AG04450 (cell line): ENCODE results near the gene CDC6. TPM values are rescaled to one million over a fixed set of nuclear protein-coding genes. Genes with fewer than 3 reads are reported as not detected.

Source experiments
- CTCF ChIA-PET: fragments of 300-600, 350-600 bp; formaldehyde crosslinking; extraction: SDS; loops from one replicate; lab custom pipeline; 2022; ENCODE audit warnings: antibody characterized with exemption, inconsistent platforms; lab: Charles Lee
- POLR2A ChIA-PET: fragments of 350-600 bp; formaldehyde crosslinking; extraction: SDS; loops from one replicate; lab custom pipeline; 2021; ENCODE audit warnings: antibody characterized with exemption, inconsistent platforms; lab: Yijun Ruan, JAX
- DNase-seq: peaks from one replicate; pipeline ENCODE4 v3.0.0-alpha.2; 2011; ENCODE audit warnings: low read depth, low spot score
- H3K27ac ChIP-seq: one replicate; pipeline ENCODE4 v1.5.1; 2012; ENCODE audit warnings: low read depth, low read length, control low read depth
- H3K27me3 ChIP-seq: one replicate; pipeline ENCODE4 v1.6.0; 2012; ENCODE audit warnings: low read length; ENCODE audit not compliant: control insufficient read depth, insufficient read depth
- H3K4me3 ChIP-seq: 2 replicates; pipeline ENCODE4 v1.5.1; 2011; ENCODE audit warnings: mild to moderate bottlenecking, low read depth, low read length, control low read depth
- H3K9me3 ChIP-seq: 2 replicates; pipeline ENCODE4 v1.5.1; 2012; ENCODE audit warnings: low read length; ENCODE audit not compliant: control insufficient read depth, insufficient read depth
- polyA plus RNA-seq: library from polyadenylated mRNA; depleted of rRNA; stranded (reverse); fragments of >200 nt; gene quantifications from 2 replicates; pipeline ENCODE4 v1.2.3, GENCODE V29; 2011; rRNA removed
- TF ChIP-seq, protein P1 (sequence below): IDR thresholded peaks from 2 replicates; pipeline ENCODE4 v1.5.1; 2011; ENCODE audit warnings: low read depth, low read length, control low read depth, inconsistent platforms

CDC6 gene
- polyA plus RNA-seq, 1 experiment, result 8.6 TPM

- no peak overlapping the region for H3K4me3 ChIP-seq
- H3K27ac ChIP-seq, result no peak overlapping the region
- no peaks in the 10 kb centered on the region for H3K27me3 ChIP-seq
- ChIA-PET CTCF (interaction anchor here (1.0 to 3.8 kb wide), 4 partner anchors 36 to 51 kb away, joined by 3 to 13 read pairs (median 6); no protein-coding TSS in a partner anchor), POLR2A (no interaction called here)
- H3K9me3 ChIP-seq, result no peaks in the 10 kb centered on the region
- TF ChIP-seq, protein P1, sequence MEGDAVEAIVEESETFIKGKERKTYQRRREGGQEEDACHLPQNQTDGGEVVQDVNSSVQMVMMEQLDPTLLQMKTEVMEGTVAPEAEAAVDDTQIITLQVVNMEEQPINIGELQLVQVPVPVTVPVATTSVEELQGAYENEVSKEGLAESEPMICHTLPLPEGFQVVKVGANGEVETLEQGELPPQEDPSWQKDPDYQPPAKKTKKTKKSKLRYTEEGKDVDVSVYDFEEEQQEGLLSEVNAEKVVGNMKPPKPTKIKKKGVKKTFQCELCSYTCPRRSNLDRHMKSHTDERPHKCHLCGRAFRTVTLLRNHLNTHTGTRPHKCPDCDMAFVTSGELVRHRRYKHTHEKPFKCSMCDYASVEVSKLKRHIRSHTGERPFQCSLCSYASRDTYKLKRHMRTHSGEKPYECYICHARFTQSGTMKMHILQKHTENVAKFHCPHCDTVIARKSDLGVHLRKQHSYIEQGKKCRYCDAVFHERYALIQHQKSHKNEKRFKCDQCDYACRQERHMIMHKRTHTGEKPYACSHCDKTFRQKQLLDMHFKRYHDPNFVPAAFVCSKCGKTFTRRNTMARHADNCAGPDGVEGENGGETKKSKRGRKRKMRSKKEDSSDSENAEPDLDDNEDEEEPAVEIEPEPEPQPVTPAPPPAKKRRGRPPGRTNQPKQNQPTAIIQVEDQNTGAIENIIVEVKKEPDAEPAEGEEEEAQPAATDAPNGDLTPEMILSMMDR, result no peak
- no peak for DNase-seq
Measured at GRCh38 chr17:40352779-40353394, 65.2 kb downstream of the CDC6 start.

Other genes with a start within 250 kb of the CDC6 start
- 47.0 and 54.0 TPM in 2 replicates for gene MED24, start 233.5 kb upstream of the CDC6 start, polyA plus RNA-seq
- gene THRA, start 224.9 kb upstream of the CDC6 start, polyA plus RNA-seq, result 25.2 and 32.0 TPM in 2 replicates
- 0.62 and 1.0 TPM in 2 replicates for gene NR1D1, start 187.3 kb upstream of the CDC6 start, polyA plus RNA-seq
- gene MSL1, start 165.9 kb upstream of the CDC6 start, polyA plus RNA-seq, result 69.8 and 92.2 TPM in 2 replicates
- 40.1 and 46.9 TPM in 2 replicates for gene CASC3, start 147.3 kb upstream of the CDC6 start, polyA plus RNA-seq
- gene RAPGEFL1, start 110.4 kb upstream of the CDC6 start, polyA plus RNA-seq, result 2.9 and 3.0 TPM in 2 replicates
- gene WIPF2, start 68.6 kb upstream of the CDC6 start, polyA plus RNA-seq, result 8.1 and 8.6 TPM in 2 replicates
- 4.9 and 7.5 TPM in 2 replicates for gene RARA, start 21.3 kb downstream of the CDC6 start, polyA plus RNA-seq
- 0.41 and 0.97 TPM in 2 replicates for gene GJD3, start 76.9 kb downstream of the CDC6 start, polyA plus RNA-seq
- gene TOP2A, start 130.0 kb downstream of the CDC6 start, polyA plus RNA-seq, result 28.2 and 53.5 TPM in 2 replicates
- gene IGFBP4, start 155.6 kb downstream of the CDC6 start, polyA plus RNA-seq, result 1,026 and 1,343 TPM in 2 replicates
- 0.07 and 0.10 TPM in 2 replicates for gene TNS4, start 213.7 kb downstream of the CDC6 start, polyA plus RNA-seq